HG03457 (cell line): Measurements from ENCODE around the gene HENMT1.

Source experiments
- ATAC-seq: cut with Tn5 transposase; IDR thresholded peaks from one replicate; pipeline ENCODE4 v1.9.1; 2021; ENCODE audit warnings: moderate number of reproducible peaks; ENCODE audit not compliant: unreplicated experiment

HENMT1 gene

DNA sequence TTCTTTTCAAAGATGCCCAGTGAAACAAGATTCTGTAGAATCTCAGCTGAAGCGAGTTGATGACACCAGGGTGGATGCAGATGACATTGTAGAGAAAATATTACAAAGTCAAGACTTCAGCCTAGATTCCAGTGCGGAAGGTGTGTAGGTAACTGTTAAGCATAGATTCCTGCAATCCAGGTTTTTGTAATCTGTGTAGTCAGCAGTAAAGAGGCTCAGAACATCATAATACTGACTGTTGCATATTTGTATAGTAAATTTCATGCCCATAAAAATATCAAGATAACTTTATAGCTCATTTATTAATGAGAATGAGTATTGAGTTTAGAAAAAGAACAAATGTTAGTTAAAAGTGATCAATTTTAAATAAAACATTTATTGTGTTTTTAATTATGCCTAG, 32.2 kb downstream of the HENMT1 start:
- ATAC-seq, result no peak

DNA sequence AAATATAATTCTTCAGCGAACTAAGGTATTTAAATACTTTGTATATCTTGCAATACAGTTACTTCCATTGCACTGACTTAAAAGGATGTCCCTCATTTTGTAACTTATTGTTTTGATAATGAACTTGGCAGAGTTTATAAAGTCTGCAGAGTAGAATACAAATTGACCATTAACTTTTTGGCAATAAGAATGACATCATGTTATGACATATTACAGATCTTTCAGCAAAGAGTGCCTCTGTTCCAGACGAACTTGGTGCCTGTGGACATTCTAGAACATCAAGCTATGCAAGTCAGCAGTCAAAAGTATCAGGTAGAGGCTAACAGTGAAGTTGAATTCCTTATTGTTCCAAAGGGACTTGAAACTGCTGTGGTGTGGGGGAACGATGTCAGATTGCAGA, 32.9 kb downstream of the HENMT1 start:
- ATAC-seq, result no peak

DNA sequence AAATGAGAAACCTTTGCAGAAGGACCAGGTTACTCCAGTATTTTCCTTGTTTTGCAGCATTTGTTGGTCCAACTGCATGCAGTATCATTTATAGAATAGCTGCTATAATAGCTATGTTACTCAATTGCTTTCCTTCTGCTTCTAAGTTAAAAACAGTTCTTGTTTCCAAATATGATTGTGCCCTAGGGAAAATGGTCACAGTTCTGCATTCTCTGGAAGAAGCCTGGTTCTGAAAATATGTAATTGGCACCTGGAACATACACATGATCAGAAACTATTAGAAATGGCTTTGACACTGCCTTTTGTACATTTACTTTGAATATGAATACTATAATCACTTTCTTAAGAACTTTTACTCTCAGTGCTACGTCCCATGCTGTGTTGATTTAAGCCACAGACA, 33.6 kb downstream of the HENMT1 start:
- no peak for ATAC-seq

DNA sequence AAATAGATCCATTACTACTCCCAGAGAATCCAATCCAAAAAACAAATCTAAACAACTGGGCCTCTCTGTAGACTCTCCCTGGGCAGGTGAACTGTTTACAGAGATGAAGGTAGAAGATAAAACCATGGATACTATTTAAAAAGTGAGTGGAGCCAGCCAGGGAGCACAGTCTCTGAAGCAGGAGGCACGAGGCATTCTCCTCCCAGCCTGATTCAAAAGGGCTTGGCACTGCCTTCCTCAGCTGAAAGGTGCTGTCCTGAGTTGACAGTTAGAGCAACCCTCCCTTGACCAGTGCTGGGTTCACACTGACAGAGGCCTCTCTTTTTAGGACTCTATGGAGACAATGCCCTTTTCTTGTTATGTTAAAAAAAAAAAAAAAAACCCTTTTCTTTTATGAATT, 36.8 kb downstream of the HENMT1 start:
- ATAC-seq, result no peak

DNA sequence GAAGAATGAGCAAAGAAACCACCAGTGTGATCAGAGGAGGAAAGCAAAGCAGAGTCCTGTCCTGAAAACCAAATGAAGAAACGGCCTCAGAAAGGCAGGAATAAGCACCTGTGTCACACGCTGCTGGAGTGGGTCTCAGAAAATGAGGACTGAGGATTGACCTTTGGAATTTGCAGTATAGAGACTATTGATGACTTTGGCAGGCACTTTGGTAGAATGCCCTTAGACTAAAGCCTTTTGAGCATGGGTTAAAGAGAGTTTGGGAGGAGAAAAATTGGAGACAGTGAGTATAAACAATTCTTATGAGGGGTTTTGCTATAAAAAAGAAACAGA, 43.2 kb downstream of the HENMT1 start:
- ATAC-seq, result no peak

DNA sequence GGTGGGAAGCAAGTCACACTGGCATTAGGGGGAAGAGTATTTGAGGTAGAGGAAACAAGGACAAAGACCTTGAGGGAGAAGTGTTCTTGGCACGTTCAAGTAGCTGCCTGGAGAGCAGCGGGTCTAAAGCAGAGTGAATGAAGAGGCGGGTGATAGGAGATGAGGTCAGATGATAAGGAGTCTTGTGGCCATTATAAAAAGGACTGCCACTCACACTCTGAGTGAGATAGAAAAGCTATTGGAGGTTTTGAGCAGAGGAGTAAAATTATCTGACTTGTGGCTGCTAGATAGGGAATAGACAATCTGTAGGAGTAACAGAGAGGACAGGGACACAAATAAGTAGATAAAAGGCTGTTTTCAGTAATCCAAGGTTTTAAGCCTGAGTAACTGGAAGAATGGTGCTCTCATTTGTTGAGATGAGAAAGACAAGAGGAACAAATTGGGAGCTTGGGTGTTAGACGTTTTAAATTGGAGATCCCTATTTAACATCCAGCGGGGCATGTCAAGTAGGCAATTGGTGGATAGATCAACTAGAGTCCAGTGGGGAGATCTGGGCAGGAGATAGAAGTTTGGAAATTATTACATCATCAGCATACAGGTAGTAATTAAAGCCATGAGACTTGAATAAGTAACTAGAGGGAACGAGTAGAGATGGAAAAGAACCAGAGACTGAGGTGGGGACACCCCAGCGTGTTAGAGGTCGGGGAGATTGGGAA, 43.7 kb downstream of the HENMT1 start:
- no peak for ATAC-seq

DNA sequence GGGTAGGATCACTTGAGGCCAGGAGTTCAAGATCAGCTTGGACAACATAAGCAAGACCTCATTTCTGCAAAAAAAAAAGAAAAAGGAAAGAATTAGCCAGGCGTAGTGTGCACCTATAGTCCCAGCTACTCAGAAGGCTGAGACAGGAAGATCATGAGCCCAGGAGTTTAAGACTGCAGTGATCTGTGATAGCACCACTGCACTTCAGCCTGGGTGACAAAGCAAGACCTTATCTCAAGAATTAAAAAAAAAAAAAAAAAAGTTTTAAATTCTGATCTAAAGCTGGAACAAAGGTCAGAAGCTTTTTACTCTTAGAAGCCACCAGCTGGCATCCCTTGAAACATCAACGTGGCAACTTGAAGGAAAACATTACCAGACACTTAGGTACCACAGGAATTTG, 45.3 kb downstream of the HENMT1 start:
- ATAC-seq, result no peak

DNA sequence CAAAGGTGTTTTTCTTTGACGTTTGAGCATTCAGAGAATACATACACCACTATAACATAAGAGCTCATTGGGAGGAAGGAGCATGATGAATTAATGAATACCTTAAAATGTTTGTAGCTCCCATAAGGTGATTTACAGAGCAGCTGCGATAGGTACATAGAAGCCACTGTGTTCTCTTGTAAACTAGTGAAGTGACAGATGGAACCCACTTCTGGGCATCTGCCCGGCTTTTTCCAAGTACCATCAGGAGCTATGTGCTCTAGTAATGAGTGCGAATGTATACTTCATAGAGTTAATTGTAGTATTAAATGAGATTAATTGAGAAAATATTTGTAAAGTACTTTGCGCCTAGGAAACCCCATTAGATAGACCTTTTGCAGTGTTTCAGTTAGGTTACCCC, 48.4 kb downstream of the HENMT1 start:
- ATAC-seq, result no peak

DNA sequence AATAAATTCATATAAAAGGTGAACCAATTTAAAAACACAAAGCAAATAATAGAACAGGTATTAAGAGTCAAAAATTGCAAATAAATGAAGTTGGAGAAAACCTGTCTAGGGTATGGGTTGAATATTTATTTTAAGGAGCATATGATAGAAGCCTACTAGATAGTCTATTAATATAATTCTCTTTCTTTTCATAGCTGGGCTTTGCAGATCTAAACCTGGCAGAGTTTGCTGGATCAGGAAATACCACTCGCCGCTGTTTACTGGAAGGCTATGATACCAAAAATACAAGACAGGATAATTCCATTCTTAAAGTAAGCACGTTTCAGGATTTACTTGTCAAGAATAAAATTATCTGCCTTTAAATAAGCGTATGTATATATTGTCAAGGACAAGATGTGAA, 48.9 kb downstream of the HENMT1 start:
- no peak for ATAC-seq

DNA sequence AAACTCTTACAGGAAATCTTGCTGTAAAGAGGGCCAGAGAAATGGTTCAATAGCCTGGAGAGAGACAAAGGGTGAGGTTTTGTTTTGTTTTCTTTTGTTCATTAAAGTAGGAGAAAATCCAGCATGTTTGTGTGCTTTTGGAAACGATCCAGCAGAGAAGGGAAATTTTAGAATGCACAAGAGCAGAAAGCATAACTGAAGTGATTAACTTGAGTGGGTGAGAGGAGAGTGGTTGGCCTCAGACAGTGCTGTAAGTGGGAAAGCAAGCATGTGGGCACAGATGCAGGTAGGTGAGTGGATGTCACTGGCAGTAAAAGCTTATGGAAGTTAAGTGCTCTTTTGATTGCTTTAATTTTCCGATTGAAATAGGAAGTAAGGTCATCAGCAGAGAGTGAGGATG, 50.8 kb downstream of the HENMT1 start:
- no peak for ATAC-seq

DNA sequence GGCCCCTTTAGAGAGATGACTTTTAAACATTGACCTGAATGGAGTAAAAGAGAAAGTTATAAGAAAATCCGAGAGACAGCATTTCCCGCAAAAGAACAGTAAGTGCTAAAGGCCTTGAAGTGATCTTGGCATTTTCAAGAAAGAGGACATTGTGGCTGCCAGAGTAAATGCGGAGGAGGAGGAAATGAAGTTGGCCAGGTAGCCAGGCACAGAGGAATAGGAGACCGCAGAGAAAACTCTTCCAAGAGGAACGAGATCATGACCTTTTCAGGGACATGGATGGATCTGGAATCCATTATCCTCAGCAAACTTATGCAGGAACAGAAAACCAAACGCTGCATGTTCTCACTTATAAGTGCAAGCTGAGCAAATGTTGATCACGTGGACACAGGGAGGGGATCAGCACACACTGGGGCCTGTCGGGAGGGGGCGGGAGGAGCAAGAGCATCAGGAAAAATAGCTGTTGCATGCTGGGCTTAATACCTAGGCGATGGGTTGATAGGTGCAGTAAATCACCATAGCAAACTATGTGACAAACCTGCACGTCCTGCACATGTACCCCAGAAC, 51.3 kb downstream of the HENMT1 start:
- no peak for ATAC-seq

DNA sequence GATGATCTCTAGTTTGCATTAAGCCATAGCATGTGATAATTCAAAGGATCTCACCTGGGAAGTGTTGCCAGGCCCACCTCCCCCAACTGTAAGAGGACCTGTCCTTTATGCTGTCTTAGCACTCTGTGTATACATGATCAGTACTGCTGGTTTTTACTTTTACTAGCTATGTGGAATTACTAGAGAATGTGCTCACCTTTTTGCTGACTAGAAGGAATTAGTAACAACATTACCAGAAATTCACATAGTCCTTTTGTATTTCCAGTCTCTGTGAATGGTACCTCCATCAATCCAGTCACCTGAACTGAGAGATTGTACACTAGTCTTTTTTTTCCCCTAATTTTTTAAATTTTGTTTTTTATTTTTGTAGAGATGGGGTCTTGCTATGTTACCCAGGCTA, 54.4 kb downstream of the HENMT1 start:
- no peak for ATAC-seq

DNA sequence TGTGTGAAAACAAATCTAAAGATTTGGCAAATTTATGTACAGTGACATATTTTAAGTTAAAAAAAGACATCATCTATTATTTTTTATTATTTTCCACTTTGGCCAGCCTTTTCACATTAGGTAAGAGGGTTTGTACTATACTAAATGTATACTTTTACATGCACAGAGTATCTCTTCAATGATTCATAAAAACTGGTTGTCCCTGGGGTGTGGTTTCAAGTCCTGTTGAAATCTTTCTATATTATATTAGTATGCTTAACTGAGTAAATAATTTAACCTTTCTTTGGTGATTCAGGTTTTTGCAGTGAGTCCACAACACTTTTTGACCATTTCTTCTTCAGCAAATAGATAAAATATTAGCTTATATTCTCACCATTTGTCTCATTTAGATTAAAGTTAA, 55.3 kb downstream of the HENMT1 start:
- ATAC-seq, result no peak

DNA sequence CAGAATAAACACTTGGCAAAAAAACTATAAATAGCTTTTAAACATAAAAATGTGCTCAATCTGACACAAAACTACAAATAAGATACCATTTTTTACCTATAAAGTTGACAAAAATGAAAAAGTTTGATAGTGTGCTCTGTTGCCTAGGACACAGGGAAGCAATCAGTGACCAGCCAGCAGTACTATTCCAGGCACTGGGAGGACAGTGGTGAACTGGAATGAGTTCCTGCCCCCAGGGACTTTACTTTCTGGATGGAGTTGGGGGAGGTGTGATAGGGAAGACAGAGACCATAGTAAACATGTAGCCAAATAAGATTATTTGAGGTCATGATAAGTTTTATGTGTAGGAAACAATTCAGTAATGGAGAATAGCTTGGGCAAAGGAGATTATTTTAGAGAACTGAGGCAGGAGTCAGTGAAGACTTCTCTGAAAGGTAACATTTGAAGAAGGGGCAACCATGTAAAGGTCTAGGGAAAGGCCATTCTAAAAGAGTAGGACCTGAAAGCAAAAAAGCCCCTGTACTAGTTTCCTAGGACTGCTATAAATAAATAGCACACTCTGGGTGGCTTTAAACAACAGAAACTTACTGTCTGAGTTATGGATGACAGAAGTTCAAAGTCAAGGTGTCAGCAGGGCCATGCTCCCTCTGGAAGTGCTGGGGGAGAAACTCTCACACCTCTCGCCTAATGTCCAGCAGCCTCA, 59.0 kb downstream of the HENMT1 start:
- no peak for ATAC-seq

DNA sequence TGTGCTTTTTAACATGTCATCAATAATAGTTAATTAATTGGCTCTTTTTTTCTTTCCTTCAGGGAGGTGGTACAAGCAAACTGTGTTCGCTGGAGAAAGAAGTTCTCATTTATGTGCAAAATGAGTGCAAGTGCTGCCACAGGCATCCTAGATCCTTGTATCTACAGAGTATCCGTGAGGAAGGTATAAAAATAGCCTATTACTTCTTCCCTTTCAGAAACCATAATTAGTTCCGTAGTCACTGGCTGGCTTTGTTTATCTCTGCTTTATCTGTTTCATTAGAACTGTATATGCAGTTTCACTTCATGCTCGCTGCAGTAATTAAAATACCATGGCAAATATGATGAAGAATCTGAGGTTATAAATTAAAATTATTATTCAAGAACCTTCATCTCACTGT, 60.4 kb downstream of the HENMT1 start:
- ATAC-seq, result no peak

DNA sequence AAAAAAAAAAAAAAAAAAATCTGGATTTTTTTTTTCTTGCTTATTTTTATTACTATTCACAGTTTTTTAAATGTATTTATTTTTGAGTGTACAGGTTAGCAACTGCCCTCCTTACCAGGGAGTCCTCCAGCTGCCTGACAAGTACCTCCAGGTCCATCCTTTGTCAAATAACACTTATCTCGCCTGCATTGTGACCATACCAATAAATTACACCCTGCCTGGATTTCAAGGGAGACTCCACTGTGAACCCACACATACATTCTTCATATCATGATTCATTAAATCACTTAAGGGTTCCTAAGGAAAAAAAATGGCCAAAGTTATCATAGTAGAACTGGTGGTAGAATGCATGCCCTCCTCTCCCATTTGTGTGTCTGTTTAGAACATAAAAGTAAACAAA, 62.6 kb downstream of the HENMT1 start:
- ATAC-seq, result no peak
